ENCODE measurements around the gene RNF212.

The RNF212 gene

GRCh38 chr4:1085404-1085799 is 28.0 kb downstream of the RNF212 start:
- TF ChIP-seq, protein P1, sequence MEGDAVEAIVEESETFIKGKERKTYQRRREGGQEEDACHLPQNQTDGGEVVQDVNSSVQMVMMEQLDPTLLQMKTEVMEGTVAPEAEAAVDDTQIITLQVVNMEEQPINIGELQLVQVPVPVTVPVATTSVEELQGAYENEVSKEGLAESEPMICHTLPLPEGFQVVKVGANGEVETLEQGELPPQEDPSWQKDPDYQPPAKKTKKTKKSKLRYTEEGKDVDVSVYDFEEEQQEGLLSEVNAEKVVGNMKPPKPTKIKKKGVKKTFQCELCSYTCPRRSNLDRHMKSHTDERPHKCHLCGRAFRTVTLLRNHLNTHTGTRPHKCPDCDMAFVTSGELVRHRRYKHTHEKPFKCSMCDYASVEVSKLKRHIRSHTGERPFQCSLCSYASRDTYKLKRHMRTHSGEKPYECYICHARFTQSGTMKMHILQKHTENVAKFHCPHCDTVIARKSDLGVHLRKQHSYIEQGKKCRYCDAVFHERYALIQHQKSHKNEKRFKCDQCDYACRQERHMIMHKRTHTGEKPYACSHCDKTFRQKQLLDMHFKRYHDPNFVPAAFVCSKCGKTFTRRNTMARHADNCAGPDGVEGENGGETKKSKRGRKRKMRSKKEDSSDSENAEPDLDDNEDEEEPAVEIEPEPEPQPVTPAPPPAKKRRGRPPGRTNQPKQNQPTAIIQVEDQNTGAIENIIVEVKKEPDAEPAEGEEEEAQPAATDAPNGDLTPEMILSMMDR (IDR thresholded peaks at IDR 0.05; ENCODE audit: insufficient read depth, missing control alignments), result no peak
- FAIRE-seq, result no peak
- no peak for DNase-seq (ENCODE audit: insufficient read length, low spot score)

GRCh38 chr4:1084796-1085403 is 28.5 kb downstream of the RNF212 start:
- FAIRE-seq (no peak), DNase-seq (ENCODE audit: insufficient read length, low spot score) (no peak)
- TF ChIP-seq, protein P1 (IDR thresholded peaks at IDR 0.05; ENCODE audit: insufficient read depth, missing control alignments), result no peak

DNA sequence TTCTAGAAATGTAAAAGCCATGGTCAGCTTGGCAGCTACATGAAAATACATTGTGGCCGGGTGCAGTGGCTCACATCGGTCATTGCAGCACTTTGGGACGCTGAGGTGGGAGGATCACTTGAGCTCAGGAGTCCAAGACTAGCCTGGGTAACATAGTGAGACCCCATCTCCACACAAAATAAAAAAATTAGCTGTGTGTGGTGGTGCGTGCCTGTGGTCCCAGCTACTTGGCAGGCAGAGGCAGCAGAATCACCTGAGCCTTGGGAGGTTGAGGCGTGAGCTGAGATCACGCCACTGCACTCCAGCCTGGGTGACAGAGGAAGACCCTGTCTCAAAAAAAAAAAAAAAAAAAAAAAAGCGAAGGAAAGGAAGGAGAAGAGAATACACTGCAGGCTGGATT is 29.0 kb downstream of the RNF212 start:
- FAIRE-seq (no peak), DNase-seq (ENCODE audit: insufficient read length, low spot score) (no peak)
- TF ChIP-seq, protein P1 (IDR thresholded peaks at IDR 0.05; ENCODE audit: insufficient read depth, missing control alignments), result no peak

DNA sequence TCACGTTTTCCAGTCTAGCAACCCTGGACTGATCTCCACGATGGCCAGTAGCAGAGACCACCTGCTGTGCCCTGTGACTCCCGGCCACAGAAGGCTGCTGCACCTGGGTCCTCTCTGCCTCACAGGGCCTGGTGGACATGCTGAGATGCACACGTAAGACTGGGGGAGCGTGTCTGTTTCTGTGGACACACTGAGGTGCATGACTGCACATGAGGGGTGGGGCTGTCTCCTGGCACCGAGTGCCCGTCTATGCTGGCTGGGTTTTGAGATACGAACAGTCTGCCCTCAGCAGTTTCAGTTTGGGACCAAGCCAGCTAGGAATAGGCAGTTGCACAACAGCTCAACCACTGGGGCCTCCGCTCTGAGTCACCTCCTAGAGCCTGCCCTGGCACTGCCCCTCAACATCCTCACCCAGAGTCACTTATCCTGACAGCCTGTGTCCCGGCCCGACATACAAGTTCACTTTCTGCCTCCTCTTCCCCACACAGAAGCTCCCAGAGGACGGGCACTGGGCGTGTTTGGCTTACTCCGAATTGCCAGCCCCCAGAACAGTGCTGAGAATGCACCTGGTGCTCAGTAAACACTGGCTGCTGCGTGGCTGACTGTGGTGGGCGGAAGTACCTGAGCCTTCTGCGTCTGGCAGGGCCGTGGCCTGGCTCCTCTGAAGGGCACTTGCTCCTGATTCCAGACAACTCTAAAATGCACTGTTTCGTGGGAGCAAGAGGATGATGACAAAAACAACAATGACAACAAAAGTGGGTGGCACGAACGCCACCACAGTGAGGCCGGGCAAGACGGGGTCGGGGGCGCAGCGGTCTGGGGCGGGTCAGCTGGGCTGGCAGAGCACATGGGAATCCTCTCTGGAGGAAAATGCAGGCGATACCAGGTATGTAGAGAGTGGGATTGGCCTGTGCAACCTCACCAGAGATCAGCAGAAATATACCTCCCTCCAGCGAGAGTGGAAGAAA is 30.9 kb downstream of the RNF212 start:
- TF ChIP-seq, protein P1 (IDR thresholded peaks at IDR 0.05; ENCODE audit: insufficient read depth, missing control alignments), result no peak
- FAIRE-seq, result no peak
- no peak for DNase-seq (ENCODE audit: insufficient read length, low spot score)

GRCh38 chr4:1081689-1082040 is 31.7 kb downstream of the RNF212 start:
- DNase-seq (ENCODE audit: insufficient read length, low spot score) (no peak), FAIRE-seq (no peak)
- TF ChIP-seq, protein P1 (IDR thresholded peaks at IDR 0.05; ENCODE audit: insufficient read depth, missing control alignments), result no peak

- FAIRE-seq (no peak), DNase-seq (ENCODE audit: insufficient read length, low spot score) (no peak)
- TF ChIP-seq, protein P1 (IDR thresholded peaks at IDR 0.05; ENCODE audit: insufficient read depth, missing control alignments), result no peak
These were observed 32.2 kb downstream of the RNF212 start for GRCh38 chr4:1080961-1081688.

All from D721Med (cell line).